Brain microvascular endothelial cell (primary cell): ENCODE data around the gene TPD52L3.

Source experiments
- DNase-seq: peaks from one replicate; pipeline ENCODE4 v3.0.0-alpha.2; 2020
- H3K27ac ChIP-seq: fragments of 250-450 bp; sonication (Bioruptor Pico); 2 replicates; pipeline ENCODE4 v1.5.1; 2020; ENCODE audit warnings: mild to moderate bottlenecking, moderate library complexity
- H3K27me3 ChIP-seq: fragments of 250-450 bp; sonication (Bioruptor Pico); replicated peaks from 2 replicates; pipeline ENCODE4 v1.5.1; 2020; ENCODE audit warnings: mild to moderate bottlenecking
- H3K36me3 ChIP-seq: fragments of 250-450 bp; sonication (Bioruptor Pico); replicated peaks from 2 replicates; pipeline ENCODE4 v1.5.1; 2020; ENCODE audit warnings: mild to moderate bottlenecking
- H3K4me3 ChIP-seq: 2 replicates; pipeline ENCODE4 v1.5.1; 2011; ENCODE audit warnings: low read depth, mild to moderate bottlenecking, control low read depth, low read length, moderate library complexity
- CTCF ChIP-seq: IDR thresholded peaks from 2 replicates; pipeline ENCODE4 v1.5.1; 2011; ENCODE audit warnings: low read depth, mild to moderate bottlenecking, moderate library complexity, low read length, control low read depth, inconsistent platforms; ENCODE audit errors: missing control alignments
- in situ Hi-C: cut with HindIII; loops from 2 replicates; pipeline ENCODE4 v1.10.0; 2017; ENCODE audit warnings: low sequenced_read_pairs, low pct_ligation_motif_present

TPD52L3 gene

GRCh38 chr9:6356441-6356840, 28.3 kb downstream of the TPD52L3 start:
- DNase-seq = no peak

GRCh38 chr9:6356904-6357303, 28.7 kb downstream of the TPD52L3 start:
- Histone ChIP-seq H3K27ac (no peak overlapping the region), H3K27me3 (no peaks in the 10 kb centered on the region), H3K4me3 (no peak overlapping the region), H3K36me3 (no peaks in the 10 kb centered on the region)
- no peak for DNase-seq
- in situ Hi-C loops = no loop called here
- TF ChIP-seq CTCF = no peak

More at GRCh38 chr9:6356441-6356840, 28.3 kb downstream of the TPD52L3 start:
- Histone ChIP-seq H3K27me3 (no peaks in the 10 kb centered on the region), H3K27ac (no peak overlapping the region), H3K36me3 (no peaks in the 10 kb centered on the region), H3K4me3 (no peak overlapping the region)
- no peak for TF ChIP-seq CTCF
- in situ Hi-C loops = no loop called here

DNA sequence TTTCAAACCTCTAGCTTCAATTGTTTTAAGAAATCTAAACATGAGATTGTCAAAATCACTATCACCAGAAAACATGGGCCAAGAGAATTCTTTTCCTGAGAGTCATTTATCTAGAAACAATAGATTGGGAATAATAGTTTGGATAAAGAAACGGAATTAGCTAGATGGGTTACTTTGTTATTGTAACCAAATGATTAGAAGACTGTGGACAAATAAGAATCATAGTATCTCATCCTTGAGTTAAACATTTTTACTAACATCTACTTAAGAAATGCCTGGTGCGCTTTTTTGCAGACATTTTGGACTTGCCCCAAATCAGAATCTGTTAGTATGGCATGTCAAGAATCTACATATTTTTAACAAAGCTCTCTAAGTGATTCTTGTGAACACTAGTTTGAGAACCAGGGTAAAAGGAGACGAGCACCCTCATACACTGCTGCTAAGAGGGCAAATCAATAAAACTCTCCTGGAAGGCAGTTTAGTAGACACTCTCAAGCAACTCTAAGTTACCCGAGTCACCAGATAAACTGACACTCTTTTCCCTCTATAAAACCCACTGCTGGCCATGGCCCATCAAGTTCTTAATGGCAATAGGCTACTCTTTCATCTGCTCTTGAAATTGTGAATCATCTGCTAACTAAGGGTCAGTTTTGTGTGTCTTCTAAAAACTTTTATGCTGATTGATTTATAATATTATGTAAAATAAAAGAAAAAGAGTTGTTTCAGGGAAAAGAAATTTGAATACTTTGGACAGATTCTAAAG, 39.1 kb downstream of the TPD52L3 start:
- DNase-seq = no peak
- no peak overlapping the region for H3K27ac ChIP-seq
- TF ChIP-seq CTCF = no peak
- in situ Hi-C loops = no loop called here
- H3K27me3 ChIP-seq = no peaks in the 10 kb centered on the region
- no peak overlapping the region for H3K4me3 ChIP-seq
- no peaks in the 10 kb centered on the region for H3K36me3 ChIP-seq

GRCh38 chr9:6368831-6369230, 40.7 kb downstream of the TPD52L3 start:
- in situ Hi-C loops = no loop called here
- H3K36me3 ChIP-seq = no peaks in the 10 kb centered on the region
- DNase-seq = no peak
- TF ChIP-seq CTCF = no peak
- no peak overlapping the region for H3K27ac ChIP-seq
- H3K4me3 ChIP-seq = no peak overlapping the region
- H3K27me3 ChIP-seq = no peaks in the 10 kb centered on the region
